Stomach (tissue), 4 donors: ENCODE data around the gene OTOS.

Experiments used
- POLR2A ChIP-seq, 4 donors: fragments of 450-650 bp; IDR thresholded peaks; one replicate each; pipeline ENCODE4 v1.6.1; 2016; ENCODE audit warnings: antibody characterized with exemption in 4 of 4, control low read depth in 2 of 4, mild to moderate bottlenecking in 1 of 4, moderate library complexity in 1 of 4
- TF ChIP-seq, protein P1 (sequence below), 7 experiments: fragments of 450-650 bp in 4 of 7; fragments of 200-600 bp in 3 of 7; sonication (generic) in 3 of 7; IDR thresholded peaks; one replicate each; pipeline ENCODE4 v1.5.1; 2016 to 2019; ENCODE audit warnings: antibody characterized with exemption in 7 of 7, control low read depth in 2 of 7, mild to moderate bottlenecking in 1 of 7

DNA sequence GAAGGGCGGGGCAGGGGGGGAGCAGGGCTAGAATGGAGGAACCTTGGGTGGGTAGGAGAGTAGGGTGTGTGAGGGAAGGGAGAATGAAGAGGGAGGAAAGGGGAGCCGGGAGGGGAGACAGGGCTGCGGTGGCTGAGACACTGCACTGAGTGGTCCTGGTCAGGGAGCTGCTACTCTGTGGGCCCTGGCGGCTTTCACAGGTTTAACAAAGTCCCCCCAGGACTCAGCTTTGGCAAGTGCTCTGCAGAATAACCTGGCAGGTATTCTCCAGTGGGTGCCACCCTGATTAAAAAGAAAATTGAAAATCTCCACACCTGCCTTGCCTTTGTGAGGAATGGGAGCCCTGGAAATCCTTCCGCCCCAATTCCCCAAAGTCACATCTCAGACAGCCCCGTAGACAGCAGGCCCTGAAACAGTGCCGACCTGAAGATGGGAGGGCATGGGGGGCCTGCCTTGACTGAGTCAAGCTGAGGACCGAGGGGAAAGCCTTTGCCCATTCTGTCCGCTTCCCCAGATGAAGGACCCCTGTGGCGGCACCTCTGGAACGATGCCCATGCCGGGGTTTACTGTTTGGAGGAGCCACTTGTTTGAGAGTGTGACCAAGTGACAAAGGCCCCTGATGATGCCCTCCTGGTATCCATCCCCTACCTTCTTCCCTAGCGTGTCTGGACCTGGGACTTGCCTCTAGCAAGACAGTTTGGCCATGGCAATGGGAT lies 43.6 kb upstream of the OTOS start:
- no peak for TF ChIP-seq POLR2A (IDR thresholded peaks at IDR 0.05)
- TF ChIP-seq, protein P1, sequence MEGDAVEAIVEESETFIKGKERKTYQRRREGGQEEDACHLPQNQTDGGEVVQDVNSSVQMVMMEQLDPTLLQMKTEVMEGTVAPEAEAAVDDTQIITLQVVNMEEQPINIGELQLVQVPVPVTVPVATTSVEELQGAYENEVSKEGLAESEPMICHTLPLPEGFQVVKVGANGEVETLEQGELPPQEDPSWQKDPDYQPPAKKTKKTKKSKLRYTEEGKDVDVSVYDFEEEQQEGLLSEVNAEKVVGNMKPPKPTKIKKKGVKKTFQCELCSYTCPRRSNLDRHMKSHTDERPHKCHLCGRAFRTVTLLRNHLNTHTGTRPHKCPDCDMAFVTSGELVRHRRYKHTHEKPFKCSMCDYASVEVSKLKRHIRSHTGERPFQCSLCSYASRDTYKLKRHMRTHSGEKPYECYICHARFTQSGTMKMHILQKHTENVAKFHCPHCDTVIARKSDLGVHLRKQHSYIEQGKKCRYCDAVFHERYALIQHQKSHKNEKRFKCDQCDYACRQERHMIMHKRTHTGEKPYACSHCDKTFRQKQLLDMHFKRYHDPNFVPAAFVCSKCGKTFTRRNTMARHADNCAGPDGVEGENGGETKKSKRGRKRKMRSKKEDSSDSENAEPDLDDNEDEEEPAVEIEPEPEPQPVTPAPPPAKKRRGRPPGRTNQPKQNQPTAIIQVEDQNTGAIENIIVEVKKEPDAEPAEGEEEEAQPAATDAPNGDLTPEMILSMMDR (IDR thresholded peaks at IDR 0.05), result no peak
